GM18508 (cell line): ENCODE data around the gene MRPS5.
"Not testable (repeated sequence)": the region's sequence is repeated elsewhere in the genome, so short reads cannot be mapped to it uniquely, and the experiment has no call there.

Experiments used
- ATAC-seq: cut with Tn5 transposase; IDR thresholded peaks from one replicate; pipeline ENCODE4 v1.9.1; 2021; ENCODE audit warnings: moderate number of reproducible peaks; ENCODE audit not compliant: insufficient read depth, unreplicated experiment

Gene MRPS5

DNA sequence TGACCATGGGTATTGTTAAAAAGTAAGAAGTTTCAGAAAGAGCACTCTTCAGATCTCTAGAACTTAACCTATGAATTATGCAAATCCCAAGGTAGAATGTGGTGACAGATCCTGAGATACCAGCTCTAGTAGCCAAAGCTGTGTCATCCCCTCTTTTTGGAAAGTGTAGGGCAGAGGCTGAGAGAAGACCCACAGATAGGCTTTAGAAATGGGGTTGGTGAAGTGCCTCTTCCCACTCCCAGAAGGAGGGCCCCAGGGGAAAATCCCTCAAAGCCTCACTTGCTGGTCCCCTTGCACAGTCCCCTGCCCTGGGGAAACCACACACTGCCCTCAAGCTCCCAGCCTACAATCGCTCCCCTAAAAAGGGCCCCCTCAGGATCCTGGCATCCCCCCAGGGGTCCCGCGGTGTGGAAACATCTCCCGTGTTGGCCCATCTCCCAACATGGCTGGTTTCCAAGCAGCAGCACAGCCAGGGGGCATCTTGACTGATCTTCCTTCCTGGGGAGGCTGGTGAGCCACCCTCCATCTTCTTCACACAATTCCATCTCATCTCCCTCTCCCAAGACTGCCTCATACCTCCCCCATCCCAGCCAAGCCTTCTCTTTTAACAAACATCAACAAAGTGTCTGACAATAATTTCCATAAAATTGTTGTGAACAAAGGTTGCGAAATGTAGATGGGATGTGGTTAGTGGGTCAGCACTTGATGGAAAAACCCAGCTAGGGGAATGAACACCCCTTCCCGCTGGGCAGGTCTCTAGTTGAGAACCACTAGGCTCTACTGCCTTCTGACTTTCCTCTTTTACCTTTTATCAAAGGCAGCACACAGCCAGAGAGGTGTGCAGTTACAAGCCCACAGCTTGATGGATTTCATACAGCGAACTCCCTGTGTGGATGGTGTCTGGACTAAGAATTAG lies 71.0 kb downstream of the MRPS5 start:
- no peak for ATAC-seq

DNA sequence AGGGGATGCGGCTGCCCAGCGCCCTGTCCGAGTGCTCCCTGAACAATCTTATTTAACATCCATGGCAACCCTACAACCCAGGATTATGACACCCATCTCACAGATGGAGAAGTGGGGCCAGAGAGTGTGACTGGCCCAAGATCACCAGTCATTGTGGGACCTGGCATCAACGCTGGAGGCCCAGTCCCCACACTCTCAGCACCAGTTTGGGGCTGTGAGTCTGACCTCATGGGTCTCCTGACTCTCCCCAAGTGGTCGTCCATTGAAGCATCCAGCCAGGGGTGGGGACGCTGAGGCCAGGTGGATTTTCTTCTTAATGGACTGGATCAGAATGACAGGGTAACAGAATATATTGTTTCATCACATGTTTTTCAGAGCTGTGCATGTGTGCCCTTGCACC lies 71.6 kb downstream of the MRPS5 start:
- ATAC-seq, result no peak

DNA sequence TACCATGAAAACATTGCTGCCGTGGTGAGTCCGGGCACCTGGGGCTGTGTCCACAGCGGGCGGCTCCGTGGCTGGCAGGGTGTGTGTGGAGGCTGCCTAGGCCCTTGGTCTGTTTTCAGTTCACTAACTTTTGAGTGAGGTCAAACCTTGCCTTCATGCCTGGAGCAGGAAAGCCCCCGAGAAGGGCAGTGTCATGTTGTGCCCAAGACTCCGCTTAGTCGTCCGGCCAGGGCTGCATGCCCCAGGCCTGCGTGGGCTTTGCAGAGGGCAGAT lies 72.0 kb downstream of the MRPS5 start:
- ATAC-seq, result no peak

DNA sequence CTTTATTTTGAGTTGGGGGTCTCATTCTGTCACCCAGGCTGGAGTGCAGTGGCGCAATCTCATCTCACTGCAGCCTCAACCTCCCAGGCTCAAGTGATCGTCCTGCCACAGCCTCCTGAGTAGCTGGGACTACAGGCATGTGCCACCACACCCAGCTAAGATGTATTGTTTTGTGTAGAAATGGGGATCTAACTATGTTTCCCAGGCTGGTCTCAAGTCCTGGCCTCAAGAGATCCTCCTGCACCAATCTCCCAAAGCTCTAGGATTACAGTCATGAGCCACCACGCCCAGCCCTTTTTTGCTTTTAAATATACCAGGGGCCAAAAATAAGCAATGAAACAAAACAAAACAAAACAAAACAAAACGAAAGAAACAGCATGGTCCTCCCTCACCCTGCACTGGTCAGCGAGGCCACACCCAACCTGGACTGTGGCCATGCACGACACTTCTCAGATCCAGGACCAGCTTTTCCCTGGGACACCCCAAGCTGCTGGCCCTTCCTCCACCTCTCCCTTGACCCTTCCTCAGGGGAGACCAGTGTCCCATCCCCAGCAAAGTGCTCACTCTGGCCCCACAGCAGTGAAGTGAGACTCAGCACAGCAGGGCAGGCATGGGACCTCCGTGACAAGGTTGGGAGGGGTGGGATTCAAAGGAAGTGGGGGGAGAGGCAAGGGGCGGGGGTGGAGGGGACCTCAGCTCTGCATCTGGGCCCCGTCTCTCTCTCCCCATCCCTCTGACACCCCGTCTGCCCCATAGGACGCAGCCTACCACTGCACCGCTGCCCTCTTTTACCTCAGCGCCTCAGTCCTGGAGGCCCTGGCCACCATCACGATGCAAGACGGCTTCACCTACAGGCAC lies 72.6 kb downstream of the MRPS5 start:
- no peak for ATAC-seq

DNA sequence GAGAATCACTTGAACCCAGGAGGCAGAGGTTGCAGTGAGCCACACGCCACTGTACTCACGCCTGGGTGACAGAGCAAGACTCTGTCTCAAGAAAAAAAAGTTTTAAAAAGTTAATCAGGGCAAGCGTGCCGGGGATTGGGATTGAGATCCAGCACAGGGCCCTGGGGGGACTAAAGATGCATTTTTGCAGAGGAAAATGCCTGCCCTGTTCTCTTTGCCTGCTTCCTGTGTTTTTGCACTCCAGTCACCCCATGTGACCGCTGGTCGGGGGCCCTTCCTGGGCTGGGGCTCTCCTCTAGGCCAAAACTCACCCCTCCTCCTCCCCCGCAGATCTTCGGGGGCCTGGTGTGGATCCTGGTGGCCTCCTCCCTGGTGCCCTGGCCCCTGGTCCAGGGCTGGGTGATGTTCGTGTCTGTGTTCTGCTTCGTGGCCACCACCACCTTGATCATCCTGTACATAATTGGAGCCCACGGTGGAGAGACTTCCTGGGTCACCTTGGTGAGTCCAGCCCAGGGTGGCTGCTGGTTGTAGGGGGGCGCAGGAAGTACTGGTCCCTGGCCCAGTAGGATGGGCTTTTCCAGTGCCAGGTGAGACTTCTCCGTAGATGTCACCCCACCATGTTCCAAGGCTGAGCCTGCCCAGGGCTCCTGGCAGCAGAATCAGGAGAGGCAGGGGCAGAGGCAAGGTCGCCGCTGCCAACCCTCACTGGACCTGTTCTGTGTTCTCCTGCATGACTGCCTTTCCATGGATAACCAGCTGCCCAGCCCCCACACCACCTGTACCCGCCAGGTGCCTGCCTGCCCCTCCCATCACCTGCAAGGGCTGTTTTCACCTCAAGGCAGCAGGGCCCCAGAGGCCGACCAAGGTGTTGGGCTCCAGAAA lies 73.7 kb downstream of the MRPS5 start:
- ATAC-seq, result no peak

DNA sequence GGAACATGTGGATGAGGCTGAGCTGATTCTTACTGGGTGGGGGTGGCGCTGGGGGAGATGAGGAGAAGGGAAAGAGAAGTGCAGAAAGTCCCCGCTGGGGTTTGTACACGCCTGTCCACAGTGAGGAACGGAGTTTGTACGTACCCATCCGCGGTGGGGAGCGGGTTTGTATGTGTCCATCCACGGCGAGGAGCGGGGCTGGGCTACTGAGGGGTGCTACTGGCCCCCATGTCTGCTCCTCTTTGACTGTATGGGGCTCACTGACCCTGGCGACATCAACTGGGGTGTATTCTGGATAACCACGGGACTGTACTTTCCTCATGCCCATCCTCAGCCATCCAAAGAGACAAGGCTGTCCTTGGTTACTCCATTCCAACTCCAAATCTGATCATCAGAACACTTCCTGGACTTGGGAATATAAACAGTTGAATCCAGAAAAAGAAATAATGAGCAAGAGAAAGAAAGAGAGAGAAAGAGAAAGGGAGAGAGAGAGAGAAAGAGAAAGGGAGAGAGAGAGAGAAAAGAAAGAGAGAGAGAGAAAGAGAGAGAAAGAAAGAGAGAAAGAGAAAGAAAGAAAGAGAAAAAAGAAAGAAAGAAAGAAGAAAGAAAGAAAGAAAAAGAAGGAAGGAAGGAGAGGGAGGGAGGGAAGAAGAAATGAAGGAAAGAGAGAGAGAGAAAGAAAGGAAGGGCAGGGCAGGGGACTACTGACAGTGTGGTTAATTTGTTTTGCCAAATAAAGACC lies 75.1 kb downstream of the MRPS5 start:
- ATAC-seq, result no peak

- no peak for ATAC-seq
These were observed 77.0 kb downstream of the MRPS5 start for GRCh38 chr2:95044601-95045000.

DNA sequence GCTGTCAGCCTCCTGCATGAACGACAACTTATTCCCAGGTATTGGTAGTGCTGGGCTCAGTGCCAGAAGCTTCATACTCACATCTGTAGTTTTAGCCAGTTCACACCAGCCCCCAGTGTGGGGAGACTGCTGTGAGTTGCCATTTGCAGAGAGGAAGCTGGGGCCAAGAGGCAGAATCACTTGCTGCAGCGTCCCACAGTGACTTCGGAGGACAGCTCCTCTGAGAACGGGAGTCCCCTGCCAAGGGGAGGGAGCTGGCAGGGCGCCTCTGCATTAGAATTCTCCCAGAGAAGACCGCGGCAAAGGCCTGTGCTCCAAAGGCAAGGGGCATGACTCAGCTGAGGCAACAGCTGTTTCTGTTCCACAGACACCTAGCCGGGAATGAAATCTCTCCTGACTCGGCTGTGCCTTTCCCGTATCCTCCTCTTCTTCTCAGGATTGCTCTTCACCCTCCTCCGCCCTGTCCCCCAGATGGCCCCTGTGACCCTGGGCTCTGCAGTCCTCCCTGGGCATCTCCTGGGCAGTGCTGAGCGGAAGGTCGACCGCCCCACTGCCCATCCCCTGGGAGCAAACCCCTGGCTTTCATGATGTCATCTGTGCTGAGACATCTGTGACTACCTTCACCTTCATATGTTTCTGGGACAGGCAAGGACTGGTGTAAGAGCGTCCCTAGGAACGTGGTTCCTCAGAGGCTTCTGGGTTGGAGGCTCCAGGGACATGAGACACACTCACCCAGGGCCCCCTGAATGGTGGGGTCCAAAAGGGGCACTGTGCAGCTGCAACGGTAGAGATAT lies 78.1 kb downstream of the MRPS5 start:
- no peak for ATAC-seq

DNA sequence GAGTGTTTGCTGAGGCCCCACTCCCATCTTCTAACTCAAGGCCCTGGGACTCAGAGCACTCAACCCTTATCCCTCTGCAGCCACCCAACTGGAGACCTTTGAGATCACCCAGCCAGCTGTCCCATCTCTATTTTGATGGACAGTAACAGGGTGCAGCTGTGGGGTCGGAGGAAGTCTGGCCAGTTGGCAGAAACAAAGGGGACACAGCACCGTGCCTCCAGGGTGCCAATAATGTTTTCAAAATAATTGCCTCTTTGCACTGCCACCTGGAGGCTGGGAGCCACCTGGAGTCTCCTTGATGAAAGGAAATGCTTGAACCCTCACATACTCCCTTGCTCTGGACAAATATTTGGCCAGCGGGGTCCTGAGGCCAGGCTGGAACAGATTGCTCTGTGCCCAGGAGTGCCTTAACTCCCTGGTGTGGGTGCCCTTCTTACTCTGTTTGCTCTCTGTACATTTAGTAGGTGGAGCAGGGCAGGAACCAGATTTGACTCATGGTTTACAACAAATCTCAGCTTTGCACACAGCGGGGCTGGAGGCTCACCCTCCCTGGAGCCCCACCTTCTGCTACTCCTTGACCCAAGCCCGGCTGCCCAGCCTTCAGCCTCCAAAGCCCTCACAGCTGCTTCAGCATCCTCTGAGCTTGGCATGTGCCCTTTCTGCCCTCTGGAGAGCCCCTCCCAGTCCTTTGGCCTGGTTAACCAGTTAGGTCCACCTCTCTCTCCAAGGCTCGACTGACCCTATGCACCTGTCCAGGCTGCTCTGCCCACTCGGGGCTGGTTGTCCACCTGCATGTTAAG lies 78.9 kb downstream of the MRPS5 start:
- no peak for ATAC-seq

DNA sequence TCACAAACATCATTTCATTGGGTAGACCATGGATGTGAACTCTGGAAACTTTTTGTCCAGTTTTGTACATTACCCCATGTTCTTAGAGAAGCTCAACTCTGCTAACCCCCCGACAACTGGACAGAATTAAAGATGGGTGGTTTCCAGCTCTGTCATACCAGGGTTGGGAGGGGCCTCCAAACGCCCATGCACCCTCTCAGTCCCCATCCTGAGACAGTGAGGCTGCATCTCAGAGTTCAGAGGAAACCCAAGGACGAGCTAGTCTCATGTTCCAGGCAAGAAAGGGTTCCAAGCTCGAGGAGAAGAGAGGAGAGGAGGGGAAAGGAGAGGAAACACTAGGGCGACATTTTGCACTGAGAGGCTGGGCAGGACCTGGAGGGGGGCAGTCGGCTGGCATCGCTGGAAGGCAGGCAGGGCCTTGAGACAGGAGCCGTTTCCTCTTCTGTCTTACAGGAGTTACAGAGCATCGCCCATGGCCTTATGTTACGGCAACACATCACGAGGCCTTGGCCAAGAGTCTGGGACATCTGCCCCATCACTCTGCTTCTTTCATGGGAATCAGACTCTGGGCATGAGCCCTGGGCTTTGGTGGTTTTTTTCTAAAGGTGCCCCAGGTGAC lies 79.7 kb downstream of the MRPS5 start:
- no peak for ATAC-seq

- ATAC-seq, result no peak
These were observed 80.4 kb downstream of the MRPS5 start for GRCh38 chr2:95041060-95041823.

DNA sequence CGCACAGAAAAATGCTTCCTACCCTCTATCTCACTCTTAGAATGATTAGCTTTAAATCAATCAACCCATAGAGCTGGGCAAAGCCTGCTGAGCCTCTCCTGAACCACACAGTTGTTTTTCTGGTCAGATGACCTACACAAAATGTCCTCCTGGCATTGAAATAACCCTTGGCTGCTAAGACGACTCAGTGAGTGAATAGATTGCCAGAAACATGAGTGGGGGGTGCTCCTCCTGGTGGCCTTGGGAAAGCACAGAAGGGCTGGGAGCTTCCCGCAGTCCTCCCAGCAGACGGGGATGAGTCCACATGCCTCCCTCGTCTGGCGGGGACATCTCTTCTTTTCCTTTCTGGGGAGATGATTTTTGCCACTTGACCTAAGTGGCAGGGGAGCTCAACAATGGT lies 81.2 kb downstream of the MRPS5 start:
- no peak for ATAC-seq

DNA sequence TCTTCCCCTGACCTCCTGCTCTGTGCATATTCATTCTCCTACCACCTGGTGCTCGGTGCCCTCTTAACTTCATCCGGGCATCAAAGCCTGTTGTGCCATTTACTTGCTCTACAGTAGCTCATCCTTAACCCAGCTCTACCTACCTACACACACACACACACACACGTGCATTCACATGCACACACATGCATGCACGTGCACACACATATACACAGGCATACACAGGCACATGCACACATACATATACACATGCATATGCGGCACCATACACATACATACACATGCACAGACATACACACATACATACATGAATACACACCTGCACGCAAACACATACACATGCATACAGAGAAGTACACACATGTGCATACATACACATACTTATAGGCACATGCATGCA lies 81.6 kb downstream of the MRPS5 start:
- no peak for ATAC-seq

DNA sequence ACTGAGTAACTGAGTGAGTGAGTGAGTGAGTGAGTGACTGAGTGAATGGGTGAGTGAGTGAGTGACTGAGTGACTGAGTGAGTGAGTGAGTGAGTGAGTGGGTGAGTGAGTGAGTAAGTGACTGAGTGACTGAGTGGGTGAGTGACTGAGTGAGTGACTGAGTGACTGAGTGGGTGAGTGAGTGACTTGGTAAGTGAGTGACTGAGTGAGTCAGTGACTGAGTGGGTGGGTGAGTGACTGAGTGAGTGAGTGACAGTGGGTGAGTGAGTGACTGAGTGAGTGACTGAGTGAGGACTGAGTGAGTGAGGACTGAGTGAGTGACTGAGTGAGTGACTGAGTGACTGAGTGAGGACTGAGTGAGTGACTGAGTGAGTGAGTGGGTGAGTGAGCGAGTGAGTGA lies 82.2 kb downstream of the MRPS5 start:
- no peak for ATAC-seq

- ATAC-seq, result no peak
These were observed 82.8 kb downstream of the MRPS5 start for GRCh38 chr2:95038635-95039298.

- ATAC-seq, result not testable (repeated sequence)
These were observed 83.6 kb downstream of the MRPS5 start for GRCh38 chr2:95037841-95038585.
